ENCODE measurements around the gene ZNF239.

DNA sequence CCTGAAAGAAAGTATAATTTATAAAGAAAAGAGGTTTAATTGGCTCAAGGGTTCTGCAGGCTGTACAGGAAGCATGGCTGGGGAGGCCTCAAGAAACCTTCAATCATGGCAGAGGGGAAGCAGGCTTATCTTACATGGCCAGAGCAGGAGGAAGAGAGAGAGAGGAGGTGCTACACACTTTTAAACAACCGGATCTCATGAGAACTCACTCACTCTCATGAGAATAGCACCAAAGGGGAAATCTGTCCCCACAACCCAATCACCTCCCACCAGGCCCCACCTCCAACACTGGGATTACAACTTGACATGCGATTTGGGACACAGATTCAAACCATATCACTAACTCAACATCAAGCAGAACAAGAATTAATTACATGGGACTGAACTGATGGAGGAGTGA lies 24.9 kb upstream of the ZNF239 start:
- TF ChIP-seq POLR2A (IDR thresholded peaks at IDR 0.05; ENCODE audit: low read length) (no peak), GATA1 (IDR thresholded peaks at IDR 0.05; ENCODE audit: low read depth, low read length) (no peak)
